ENCODE measurements around the gene RAB20. TPM values are rescaled to one million over a fixed set of nuclear protein-coding genes. Genes with fewer than 3 reads are reported as not detected.

The RAB20 gene
- total RNA-seq, 1 experiment from 2014 or later = 14.3 TPM

DNA sequence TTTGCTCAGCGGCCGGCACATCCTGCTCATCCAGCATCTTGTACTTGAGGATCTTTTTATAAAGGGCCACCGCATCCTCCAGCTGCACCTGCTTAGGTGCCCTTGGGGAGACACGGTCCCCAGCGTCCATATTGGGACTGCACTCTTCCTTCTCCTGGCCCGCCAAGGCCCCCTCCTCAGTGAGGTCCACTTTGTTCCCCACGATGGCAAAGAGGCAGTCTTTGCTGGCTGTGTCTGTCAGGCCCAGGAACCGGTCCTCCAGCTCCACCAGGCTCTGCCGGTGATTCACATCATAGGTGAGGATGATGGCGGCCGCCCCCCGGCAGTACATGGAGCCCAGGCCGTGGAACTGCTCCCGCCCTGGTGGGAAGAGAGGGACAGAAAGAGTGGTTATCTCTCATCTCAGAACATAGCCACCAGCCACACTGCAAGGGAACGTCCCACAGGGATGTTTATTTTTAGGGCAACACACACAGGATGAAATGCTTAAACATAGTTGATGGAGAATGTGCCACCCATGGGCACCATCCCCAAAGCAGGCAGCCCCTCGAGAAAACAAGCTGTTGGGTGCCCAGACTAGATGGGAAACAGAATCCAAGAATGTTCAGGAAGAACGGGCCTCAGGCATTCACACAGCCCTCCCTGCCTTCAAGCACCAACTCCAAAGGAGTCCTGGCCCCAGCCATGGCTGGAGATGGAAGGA, 37.5 kb downstream of the RAB20 start:
- H3K27me3 Mint-ChIP-seq (ENCODE audit: low read depth) = no peaks in the 10 kb centered on the region
- peaks cover 2% of the 10 kb centered on the region; the same call in 1 of the 2 replicates for H3K36me3 Mint-ChIP-seq
- peaks cover 32% of the 10 kb centered on the region for H3K4me1 Mint-ChIP-seq
- peak overlapping the region; percentile 49; the same call in 1 of the 2 replicates for H3K27ac Mint-ChIP-seq
- ChIA-PET CTCF (no interaction called here), POLR2A (no interaction called here)
- H3K4me3 Mint-ChIP-seq = no peak overlapping the region
- DNase-seq (ENCODE audit: low spot score) (no peak), ATAC-seq (no peak)
- H3K9me3 Mint-ChIP-seq = no peaks in the 10 kb centered on the region
- no peak for TF ChIP-seq STAT6 (CRISPR knock-in tag; conservative IDR thresholded peaks at IDR 0.05; ENCODE audit: low read depth)
- TF ChIP-seq RELA (CRISPR knock-in tag; IDR thresholded peaks at IDR 0.05; ENCODE audit: borderline replicate concordance) = no peak
- no peak for TF ChIP-seq ZMAT4 (CRISPR knock-in tag; IDR thresholded peaks at IDR 0.05)
- TF ChIP-seq OVOL2 (CRISPR knock-in tag; IDR thresholded peaks at IDR 0.05; ENCODE audit: borderline replicate concordance) = no peak
- TF ChIP-seq HMGXB4 (CRISPR knock-in tag; IDR thresholded peaks at IDR 0.05) = no peak
- TF ChIP-seq, protein P1, sequence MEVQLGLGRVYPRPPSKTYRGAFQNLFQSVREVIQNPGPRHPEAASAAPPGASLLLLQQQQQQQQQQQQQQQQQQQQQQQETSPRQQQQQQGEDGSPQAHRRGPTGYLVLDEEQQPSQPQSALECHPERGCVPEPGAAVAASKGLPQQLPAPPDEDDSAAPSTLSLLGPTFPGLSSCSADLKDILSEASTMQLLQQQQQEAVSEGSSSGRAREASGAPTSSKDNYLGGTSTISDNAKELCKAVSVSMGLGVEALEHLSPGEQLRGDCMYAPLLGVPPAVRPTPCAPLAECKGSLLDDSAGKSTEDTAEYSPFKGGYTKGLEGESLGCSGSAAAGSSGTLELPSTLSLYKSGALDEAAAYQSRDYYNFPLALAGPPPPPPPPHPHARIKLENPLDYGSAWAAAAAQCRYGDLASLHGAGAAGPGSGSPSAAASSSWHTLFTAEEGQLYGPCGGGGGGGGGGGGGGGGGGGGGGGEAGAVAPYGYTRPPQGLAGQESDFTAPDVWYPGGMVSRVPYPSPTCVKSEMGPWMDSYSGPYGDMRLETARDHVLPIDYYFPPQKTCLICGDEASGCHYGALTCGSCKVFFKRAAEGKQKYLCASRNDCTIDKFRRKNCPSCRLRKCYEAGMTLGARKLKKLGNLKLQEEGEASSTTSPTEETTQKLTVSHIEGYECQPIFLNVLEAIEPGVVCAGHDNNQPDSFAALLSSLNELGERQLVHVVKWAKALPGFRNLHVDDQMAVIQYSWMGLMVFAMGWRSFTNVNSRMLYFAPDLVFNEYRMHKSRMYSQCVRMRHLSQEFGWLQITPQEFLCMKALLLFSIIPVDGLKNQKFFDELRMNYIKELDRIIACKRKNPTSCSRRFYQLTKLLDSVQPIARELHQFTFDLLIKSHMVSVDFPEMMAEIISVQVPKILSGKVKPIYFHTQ (CRISPR knock-in tag; IDR thresholded peaks at IDR 0.05) = no peak
- no peak for TF ChIP-seq ZNF219 (CRISPR knock-in tag; IDR thresholded peaks at IDR 0.05; ENCODE audit: borderline replicate concordance)
- TF ChIP-seq, protein P2, sequence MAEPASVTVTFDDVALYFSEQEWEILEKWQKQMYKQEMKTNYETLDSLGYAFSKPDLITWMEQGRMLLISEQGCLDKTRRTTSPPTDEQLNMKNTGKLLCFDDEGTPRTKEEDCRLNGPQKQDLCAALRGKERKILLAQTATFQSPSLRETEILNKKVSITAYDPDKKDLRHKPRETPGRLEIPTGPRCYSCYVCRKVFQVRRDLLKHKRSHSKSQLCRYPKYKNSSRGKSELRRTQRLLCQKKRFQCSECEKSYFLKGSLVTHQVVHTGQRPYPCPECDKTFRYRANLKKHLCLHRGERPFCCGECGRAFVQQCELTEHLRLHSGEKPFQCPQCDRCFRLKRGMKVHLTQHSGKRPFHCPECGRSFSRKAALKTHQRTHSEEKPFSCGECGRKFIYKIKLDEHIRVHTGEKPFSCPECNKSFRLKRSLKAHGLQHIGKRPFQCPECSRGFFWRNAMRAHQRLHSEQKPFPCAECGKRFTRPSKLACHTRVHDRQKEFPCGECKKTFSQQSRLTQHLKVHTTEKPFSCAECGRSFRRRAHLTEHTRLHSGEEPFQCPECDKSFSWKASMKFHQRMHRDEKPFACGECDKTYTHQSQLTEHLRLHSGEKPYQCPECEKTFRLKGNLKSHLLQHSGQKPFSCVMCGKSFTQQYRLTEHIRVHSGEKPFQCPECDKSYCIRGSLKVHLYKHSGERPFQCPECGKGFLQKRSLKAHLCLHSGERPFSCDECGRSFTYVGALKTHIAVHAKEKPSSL (CRISPR knock-in tag; conservative IDR thresholded peaks at IDR 0.05) = no peak
- TF ChIP-seq EMX1 (CRISPR knock-in tag; IDR thresholded peaks at IDR 0.05) = no peak
- TF ChIP-seq FOXK1 (CRISPR knock-in tag; IDR thresholded peaks at IDR 0.05) = no peak
- TF ChIP-seq SOX15 (CRISPR knock-in tag; IDR thresholded peaks at IDR 0.05) = no peak
- TF ChIP-seq, protein P3, sequence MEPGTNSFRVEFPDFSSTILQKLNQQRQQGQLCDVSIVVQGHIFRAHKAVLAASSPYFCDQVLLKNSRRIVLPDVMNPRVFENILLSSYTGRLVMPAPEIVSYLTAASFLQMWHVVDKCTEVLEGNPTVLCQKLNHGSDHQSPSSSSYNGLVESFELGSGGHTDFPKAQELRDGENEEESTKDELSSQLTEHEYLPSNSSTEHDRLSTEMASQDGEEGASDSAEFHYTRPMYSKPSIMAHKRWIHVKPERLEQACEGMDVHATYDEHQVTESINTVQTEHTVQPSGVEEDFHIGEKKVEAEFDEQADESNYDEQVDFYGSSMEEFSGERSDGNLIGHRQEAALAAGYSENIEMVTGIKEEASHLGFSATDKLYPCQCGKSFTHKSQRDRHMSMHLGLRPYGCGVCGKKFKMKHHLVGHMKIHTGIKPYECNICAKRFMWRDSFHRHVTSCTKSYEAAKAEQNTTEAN (CRISPR knock-in tag; IDR thresholded peaks at IDR 0.05) = no peak
- no peak for TF ChIP-seq ZNF317 (CRISPR knock-in tag; IDR thresholded peaks at IDR 0.05; ENCODE audit: borderline replicate concordance, low read depth)
- no peak for TF ChIP-seq ATF1 (CRISPR knock-in tag; IDR thresholded peaks at IDR 0.05)
- TF ChIP-seq, protein P4, sequence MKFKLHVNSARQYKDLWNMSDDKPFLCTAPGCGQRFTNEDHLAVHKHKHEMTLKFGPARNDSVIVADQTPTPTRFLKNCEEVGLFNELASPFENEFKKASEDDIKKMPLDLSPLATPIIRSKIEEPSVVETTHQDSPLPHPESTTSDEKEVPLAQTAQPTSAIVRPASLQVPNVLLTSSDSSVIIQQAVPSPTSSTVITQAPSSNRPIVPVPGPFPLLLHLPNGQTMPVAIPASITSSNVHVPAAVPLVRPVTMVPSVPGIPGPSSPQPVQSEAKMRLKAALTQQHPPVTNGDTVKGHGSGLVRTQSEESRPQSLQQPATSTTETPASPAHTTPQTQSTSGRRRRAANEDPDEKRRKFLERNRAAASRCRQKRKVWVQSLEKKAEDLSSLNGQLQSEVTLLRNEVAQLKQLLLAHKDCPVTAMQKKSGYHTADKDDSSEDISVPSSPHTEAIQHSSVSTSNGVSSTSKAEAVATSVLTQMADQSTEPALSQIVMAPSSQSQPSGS (CRISPR knock-in tag; IDR thresholded peaks at IDR 0.05; ENCODE audit: borderline replicate concordance, low read depth) = no peak
- TF ChIP-seq CDX4 (CRISPR knock-in tag; IDR thresholded peaks at IDR 0.05; ENCODE audit: borderline replicate concordance) = no peak
- TF ChIP-seq TCF7 (CRISPR knock-in tag; IDR thresholded peaks at IDR 0.05; ENCODE audit: low read depth) = no peak
- no peak for TF ChIP-seq ZNF416 (CRISPR knock-in tag; IDR thresholded peaks at IDR 0.05)
- TF ChIP-seq, protein P5, sequence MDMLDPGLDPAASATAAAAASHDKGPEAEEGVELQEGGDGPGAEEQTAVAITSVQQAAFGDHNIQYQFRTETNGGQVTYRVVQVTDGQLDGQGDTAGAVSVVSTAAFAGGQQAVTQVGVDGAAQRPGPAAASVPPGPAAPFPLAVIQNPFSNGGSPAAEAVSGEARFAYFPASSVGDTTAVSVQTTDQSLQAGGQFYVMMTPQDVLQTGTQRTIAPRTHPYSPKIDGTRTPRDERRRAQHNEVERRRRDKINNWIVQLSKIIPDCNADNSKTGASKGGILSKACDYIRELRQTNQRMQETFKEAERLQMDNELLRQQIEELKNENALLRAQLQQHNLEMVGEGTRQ (CRISPR knock-in tag; IDR thresholded peaks at IDR 0.05) = no peak
- TF ChIP-seq, protein P6, sequence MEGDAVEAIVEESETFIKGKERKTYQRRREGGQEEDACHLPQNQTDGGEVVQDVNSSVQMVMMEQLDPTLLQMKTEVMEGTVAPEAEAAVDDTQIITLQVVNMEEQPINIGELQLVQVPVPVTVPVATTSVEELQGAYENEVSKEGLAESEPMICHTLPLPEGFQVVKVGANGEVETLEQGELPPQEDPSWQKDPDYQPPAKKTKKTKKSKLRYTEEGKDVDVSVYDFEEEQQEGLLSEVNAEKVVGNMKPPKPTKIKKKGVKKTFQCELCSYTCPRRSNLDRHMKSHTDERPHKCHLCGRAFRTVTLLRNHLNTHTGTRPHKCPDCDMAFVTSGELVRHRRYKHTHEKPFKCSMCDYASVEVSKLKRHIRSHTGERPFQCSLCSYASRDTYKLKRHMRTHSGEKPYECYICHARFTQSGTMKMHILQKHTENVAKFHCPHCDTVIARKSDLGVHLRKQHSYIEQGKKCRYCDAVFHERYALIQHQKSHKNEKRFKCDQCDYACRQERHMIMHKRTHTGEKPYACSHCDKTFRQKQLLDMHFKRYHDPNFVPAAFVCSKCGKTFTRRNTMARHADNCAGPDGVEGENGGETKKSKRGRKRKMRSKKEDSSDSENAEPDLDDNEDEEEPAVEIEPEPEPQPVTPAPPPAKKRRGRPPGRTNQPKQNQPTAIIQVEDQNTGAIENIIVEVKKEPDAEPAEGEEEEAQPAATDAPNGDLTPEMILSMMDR (IDR thresholded peaks at IDR 0.05) = no peak
